Measurements from ENCODE around the gene B3GALNT1. TPM values are rescaled to one million over a fixed set of nuclear protein-coding genes. Genes with fewer than 3 reads are reported as not detected.

The B3GALNT1 gene
- total RNA-seq, 1 experiment from 2014 or later: 13.2 TPM

DNA sequence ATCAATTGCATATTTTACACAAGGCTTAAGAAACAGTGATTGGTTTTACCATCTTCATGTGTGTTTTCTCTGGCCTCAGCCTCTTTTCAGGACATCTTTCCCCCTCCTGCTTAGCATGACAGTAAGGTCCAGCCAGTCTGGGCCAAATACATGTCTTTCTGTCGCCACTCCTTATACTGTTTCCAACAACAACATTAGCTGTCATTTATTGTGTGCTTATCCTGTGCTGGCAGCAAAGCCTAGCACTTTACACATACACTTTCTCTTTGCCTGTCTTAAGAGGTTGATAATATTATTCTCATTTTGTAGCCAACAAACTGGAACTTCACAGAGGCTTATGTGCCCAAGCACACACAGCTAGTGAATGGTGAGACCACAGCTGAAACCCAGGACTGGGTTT, 37.8 kb downstream of the B3GALNT1 start:
- Histone ChIP-seq H3K27ac (ENCODE audit: insufficient read length, low read depth, low read length) (no peak overlapping the region), H4K5ac (ENCODE audit: insufficient read length, low read depth, low read length) (no peak overlapping the region), H3K79me2 (ENCODE audit: insufficient read depth, low read length) (no peaks in the 10 kb centered on the region), H3K14ac (ENCODE audit: insufficient read depth, low read length) (no peak overlapping the region), H3K56ac (ENCODE audit: insufficient read length, low read depth, low read length) (no peak overlapping the region), H3K79me1 (ENCODE audit: insufficient read depth, low read depth, low read length, poor library complexity, severe bottlenecking) (no peaks in the 10 kb centered on the region), H2BK120ac (ENCODE audit: low read depth, low read length, poor library complexity, severe bottlenecking) (no peak overlapping the region), H2AFZ (ENCODE audit: low read length) (no peak overlapping the region), H3K9me3 (ENCODE audit: control insufficient read depth, low read depth, low read length) (no peaks in the 10 kb centered on the region), H4K20me1 (ENCODE audit: control insufficient read depth, insufficient read depth, insufficient read length) (no peaks in the 10 kb centered on the region), H4K91ac (ENCODE audit: insufficient read length, low read depth, low read length) (no peak overlapping the region), H3K4me1 (ENCODE audit: insufficient read depth, low read length) (no peaks in the 10 kb centered on the region), H3K4me2 (ENCODE audit: insufficient read depth, insufficient read length, low read length) (no peak overlapping the region), H4K8ac (replicated peaks; ENCODE audit: insufficient read length, low read depth, low read length) (no peak overlapping the region), H2BK12ac (ENCODE audit: insufficient read length, low read depth, low read length) (no peak overlapping the region), H3T11ph (ENCODE audit: low read length) (no peak overlapping the region), H3K18ac (ENCODE audit: insufficient read length, low read depth, low read length) (no peak overlapping the region), H3K27me3 (ENCODE audit: insufficient read depth, low read length) (no peaks in the 10 kb centered on the region), H3K23me2 (ENCODE audit: insufficient read length, low read depth, low read length, poor library complexity, severe bottlenecking) (no peaks in the 10 kb centered on the region), H2BK20ac (ENCODE audit: low read depth, low read length, poor library complexity, severe bottlenecking) (no peak overlapping the region), H2AK5ac (ENCODE audit: insufficient read length, low read length) (no peak overlapping the region), H2BK15ac (ENCODE audit: low read depth, low read length) (no peak overlapping the region), H2BK5ac (ENCODE audit: insufficient read length, low read length) (no peak overlapping the region), H3K9ac (ENCODE audit: extremely low read depth, insufficient read length, low read length) (no peak overlapping the region), H3K4ac (ENCODE audit: low read depth, low read length) (no peak overlapping the region), H3K23ac (ENCODE audit: insufficient read length, low read depth, low read length) (no peak overlapping the region)
- H3K9me3 Mint-ChIP-seq: no peaks in the 10 kb centered on the region
- DNase-seq: no peak
- H3K4me1 Mint-ChIP-seq: peaks cover 11 to 15% of the 10 kb centered on the region in 2 experiments
- 0 out of 7 replicates have a peak overlapping the region, but pooled peaks of 1 of the 3 experiments have one; percentile 1 for H3K27ac Mint-ChIP-seq
- WGBS (ENCODE audit: extremely low coverage, insufficient read length, low lambda C conversion rate): no CpG with 5 or more reads among the region's 1 CpG
- TF ChIP-seq, protein P1, sequence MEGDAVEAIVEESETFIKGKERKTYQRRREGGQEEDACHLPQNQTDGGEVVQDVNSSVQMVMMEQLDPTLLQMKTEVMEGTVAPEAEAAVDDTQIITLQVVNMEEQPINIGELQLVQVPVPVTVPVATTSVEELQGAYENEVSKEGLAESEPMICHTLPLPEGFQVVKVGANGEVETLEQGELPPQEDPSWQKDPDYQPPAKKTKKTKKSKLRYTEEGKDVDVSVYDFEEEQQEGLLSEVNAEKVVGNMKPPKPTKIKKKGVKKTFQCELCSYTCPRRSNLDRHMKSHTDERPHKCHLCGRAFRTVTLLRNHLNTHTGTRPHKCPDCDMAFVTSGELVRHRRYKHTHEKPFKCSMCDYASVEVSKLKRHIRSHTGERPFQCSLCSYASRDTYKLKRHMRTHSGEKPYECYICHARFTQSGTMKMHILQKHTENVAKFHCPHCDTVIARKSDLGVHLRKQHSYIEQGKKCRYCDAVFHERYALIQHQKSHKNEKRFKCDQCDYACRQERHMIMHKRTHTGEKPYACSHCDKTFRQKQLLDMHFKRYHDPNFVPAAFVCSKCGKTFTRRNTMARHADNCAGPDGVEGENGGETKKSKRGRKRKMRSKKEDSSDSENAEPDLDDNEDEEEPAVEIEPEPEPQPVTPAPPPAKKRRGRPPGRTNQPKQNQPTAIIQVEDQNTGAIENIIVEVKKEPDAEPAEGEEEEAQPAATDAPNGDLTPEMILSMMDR (conservative IDR thresholded peaks at IDR 0.05): no peak
- no peak overlapping the region for H3K4me3 Mint-ChIP-seq
- no peaks in the 10 kb centered on the region for H3K27me3 Mint-ChIP-seq (ENCODE audit: low read depth)
- H3K36me3 Mint-ChIP-seq (ENCODE audit: insufficient read depth in 1 of 3, low read depth in 3 of 3): peaks cover 0 to 2% (median 0%) of the 10 kb centered on the region in 3 experiments; a peak in 1 of 7 replicates

Measured in H9 (cell line).